Measurements from ENCODE around the gene ZNF594.
"Not testable (repeated sequence)": the region's sequence is repeated elsewhere in the genome, so short reads cannot be mapped to it uniquely, and the experiment has no call there.

Gene ZNF594

DNA sequence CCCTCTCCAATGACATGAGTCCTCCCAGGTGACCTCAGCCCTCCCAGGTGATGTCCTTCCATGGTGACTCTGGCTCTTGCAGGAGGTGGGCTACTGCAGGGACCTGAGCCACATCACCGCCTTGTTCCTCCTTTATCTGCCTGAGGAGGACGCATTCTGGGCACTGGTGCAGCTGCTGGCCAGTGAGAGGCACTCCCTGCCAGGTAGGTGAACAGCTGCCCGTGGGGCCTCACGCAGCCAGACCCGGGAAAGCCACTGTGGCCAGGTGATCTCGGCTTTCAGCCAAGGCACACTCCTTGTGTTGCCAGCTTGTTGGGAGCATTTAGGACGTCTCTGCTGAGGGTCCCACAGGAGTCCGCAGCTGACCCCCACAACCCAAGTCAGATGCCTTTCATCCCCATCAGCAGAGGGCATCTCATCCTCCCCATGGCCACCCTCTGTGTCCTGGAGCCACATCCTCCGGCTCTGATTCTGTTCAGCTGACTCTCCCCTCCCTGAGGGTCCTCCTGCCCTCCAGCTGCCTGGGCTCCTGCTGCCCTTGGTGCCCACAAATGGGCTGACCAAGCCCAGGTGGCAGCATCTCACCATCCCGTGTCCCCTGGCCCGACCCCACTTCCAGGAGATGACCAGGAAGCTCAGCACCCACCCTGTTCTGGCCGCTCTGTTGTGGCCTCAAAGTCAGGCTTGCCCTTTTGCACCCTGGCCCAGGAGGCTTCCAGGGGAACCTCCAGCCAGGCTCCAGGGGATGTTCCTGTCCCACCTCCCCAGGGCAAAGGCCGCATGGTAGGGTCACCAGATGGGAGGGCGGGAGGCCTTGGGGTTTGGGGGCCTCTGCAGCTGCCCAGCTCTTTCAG, 55.7 kb downstream of the ZNF594 start:
- no peak for DNase-seq

DNA sequence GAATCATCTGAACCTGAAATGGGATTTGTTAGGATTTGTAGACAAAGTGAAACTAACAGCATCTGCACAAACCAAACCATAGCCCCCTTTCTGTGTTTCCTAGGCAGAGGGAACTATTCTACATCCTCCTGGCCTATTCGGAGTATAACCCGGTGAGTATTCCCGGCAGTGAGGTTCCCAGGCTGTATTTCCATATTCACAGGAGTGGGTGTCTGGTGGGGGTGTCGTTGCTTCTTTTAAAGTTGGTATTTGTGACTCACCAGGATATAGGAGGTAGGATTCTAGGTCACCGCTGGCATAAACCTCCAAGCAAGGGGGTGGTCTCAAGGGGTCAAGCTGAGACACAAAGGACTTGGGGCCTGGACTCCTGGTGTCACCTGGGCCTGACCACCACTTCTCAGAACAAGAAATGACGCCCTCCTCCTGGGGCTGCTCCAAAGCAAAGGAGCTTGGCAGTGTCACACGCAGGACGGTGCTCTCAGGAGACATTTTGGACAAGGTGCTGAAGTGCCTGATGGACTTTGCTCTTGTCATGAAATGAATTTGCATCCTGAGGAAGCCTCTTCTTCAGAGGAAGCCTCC, 56.4 kb downstream of the ZNF594 start:
- not testable (repeated sequence) for DNase-seq

DNA sequence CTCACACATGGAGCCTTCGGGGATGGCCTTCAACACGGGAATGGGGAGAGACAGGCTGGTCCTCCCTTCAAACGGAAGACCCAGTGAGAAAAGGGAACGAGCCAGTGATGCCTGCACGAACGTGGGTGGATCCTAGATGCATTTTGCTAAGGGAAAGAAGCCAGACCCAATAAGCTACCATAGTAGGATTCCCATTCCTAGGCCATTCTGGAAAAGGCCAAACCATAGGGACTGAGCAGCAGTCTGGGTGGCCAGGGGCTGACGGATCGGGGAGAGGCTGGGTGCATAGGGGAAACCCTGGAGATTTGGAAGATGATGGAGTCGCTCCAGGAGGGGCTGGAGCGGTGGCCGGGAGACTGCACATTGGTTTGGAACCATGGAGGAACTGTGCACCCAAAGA, 57.1 kb downstream of the ZNF594 start:
- not testable (repeated sequence) for DNase-seq

DNA sequence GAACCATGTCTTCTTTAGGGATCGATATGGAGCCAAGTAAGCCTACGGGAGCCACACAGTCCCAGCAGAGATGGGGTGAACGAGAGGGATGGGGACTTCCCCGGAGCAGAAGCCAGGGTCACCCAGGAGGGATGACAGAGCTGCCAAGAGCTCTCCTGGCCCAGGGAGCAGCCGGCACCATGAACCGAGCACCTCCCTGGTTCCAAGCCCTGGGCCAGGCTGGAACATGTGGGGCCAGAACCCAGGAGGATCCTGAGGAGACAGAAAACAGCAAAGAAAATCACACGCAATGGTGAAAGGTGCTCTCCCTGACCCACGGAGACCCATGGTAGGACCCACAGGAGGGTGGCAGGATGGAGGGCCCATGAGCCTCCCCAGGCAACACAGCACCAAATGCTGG, 57.7 kb downstream of the ZNF594 start:
- not testable (repeated sequence) for DNase-seq

DNA sequence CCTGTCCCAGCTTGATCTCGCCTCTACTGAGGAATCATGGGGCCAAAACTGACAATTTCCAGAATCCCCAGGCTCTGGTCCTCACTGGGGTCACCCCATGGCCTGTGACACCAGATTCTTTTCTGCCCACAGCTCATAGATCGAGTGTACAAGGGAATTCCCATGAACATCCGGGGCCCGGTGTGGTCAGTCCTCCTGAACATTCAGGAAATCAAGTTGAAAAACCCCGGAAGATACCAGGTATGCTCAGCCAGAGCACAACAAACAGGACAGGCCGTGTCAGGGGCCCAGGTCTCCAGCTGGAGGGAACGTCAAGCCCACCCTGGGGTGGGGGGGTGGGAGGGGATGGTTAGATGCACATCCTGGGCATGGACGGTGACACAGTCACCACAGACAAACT, 58.4 kb downstream of the ZNF594 start:
- no peak for DNase-seq

DNA sequence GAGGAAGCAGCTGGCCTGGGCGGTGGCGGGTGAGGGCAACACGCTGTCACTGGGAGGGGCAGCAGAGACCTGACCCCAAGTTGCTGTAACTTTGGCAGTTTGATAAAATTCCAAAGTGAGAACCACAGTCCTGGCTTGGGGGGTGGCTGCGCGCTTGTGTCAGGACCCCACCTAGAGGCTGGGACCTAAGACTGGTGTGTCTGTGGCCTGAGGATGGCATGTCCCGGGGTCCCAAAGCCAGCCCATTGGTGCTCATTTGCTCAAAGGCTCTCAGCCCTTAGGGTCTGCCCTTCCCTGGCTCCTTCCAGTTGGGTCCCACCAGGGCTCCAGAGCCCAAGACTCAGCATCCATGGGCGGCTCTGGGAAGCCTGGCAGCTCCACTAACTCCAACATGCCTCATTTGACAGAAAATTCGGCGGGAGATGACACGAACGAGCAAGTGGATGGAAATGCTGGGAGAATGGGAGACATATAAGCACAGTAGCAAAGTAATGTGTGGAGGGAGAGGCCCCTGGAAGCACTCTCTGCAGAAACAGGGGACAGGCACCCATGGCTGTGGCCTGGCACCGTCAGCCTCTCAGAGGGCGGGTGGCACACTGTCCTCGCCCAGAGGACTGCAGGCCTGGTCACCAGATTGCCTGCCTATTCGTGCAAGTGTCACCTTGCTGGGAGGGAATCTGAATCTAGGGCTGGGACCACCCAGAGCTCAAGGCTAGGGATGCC, 59.0 kb downstream of the ZNF594 start:
- DNase-seq: not testable (repeated sequence)

DNA sequence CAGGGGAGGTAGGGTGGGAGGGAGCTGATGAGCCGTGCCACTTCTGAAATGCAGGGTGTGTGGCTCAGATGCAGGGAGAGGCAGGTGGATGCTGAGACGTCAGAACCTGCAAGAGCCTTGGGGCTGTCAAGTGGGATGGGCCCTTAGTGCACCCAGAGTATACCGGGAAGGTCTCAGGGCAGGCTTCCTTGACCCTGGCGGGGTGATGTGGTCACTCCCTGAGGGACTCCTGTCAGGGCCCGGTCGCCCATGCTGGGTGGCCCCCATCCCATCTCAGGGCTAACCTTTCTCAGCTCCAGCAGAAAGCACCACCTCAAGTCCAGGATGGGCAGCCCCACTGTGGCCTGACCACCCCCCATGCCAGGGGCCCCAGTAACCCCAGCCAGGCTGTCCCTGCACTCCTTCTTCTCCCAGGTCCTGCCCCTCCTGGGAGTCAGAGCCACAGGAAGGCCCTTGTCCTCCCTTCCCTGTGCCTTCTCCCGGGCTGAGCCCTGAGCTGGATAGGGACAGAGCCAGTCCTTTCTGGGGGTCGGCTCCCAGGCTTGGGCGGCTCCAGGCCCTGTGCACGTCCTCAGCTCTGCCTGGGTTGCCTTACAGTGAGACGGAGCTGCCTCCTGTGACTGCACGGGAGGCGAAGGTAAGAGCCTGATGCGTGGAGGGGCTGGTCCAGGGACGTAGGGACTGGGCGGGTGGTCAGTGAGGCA, 59.7 kb downstream of the ZNF594 start:
- DNase-seq: not testable (repeated sequence)

DNA sequence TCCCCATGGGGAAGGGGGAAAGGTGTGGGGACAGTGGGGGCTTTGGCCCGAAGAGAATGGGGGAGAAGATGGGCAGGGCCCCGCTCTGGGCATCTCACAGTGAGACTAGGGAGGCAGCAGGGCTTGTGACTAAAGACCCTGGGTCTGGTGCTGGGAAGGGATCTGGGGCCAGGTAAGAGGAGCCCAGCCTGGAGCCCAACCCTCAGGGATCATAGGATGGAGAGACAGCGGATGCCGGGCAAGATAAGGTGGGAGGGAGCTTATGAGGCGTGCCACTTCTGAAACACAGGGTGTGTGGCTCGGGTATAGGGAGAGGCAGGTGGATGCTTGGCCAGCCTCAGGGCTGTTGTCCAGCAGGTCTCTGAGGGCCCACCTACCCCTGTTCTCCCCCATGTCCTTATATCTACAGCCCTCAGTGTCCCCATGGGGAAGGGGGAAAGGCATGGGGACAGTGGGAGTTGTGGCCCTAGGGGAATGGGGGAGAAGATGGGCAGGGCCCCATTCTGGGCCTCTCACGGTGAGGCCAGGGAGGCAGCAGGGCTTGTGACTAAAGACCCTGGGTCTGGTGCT, 60.4 kb downstream of the ZNF594 start:
- no peak for DNase-seq

DNA sequence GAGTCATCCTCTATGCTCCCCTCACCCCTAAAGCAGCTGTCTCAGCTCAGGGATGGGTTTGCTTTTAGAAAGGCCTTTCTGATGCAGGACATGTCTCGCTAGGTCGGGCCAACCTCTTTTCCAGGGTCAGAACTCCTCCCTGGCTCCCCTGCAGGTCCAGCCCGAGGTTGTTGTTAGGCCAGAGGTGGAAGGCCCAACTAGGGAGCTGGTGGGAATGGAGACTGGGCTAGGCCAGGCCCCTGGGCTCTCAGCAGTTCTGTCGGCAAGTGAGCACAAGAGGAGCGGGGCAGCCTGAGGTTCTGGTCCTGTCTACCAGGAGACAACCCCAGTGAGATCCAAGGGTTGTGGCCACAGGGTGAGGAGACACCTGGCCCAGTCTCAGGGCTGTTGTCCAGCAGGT, 61.0 kb downstream of the ZNF594 start:
- DNase-seq: not testable (repeated sequence)

DNA sequence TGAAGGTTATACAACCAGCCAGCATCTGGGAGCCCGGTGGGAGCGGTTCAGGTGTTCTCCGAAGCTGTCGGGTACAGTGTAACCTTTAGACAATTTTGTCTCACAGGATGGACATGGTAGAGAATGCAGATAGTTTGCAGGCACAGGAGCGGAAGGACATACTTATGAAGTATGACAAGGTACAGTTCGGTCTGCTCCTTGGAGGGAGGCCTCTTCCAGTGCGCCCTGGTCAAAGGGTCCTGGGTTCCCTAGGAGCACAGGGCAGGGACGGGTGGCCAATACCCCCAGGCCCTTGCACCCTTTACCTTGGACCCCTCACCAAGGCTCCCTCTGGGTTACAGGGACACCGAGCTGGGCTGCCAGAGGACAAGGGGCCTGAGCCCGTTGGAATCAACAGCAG, 61.4 kb downstream of the ZNF594 start:
- not testable (repeated sequence) for DNase-seq

DNA sequence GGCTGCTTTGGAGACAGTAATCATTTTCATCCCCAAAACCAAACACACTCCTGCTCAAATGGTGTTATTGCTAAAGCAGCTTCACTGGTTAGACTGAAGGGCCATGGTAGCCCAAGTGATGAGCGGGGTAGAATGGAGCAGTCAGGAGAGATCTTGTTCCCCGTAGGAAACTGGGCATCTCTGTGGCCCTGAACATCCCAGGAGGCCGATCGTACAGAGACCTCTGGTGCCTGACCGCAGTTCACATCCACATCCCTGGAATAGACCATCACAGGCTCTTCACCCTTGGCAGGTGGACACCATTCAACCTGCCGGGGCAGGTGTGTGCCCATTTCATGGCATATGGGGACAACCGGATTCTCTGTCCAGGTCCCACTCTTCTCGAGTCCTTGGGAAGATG, 61.9 kb downstream of the ZNF594 start:
- not testable (repeated sequence) for DNase-seq
